MCF 10A (cell line): ENCODE measurements around the gene LRRC61. TPM values are rescaled to one million over a fixed set of nuclear protein-coding genes. Genes with fewer than 3 reads are reported as not detected.

ENCODE experiments used
- BruUV-seq: library from RNA; stranded (reverse); fragments of 400-500 nt; replicated peaks from 2 replicates; lab custom pipeline; 2021; lab: Mats Ljungman, UMichigan
- CTCF ChIA-PET: fragments of 300-600 bp; sonication (Branson Sonifier 250); formaldehyde crosslinking; extraction: SDS; loops from one replicate; lab custom pipeline; 2021; ENCODE audit warnings: antibody characterized with exemption, inconsistent platforms; lab: Yijun Ruan, JAX
- POLR2A ChIA-PET: fragments of 300-600, 350-650 bp; sonication (Branson Sonifier 250); formaldehyde crosslinking; extraction: SDS; loops from one replicate; lab custom pipeline; 2020; ENCODE audit warnings: antibody characterized with exemption, inconsistent platforms; lab: Yijun Ruan, JAX
- DNase-seq: peaks from one replicate; pipeline ENCODE4 v3.0.0-alpha.2; 2018; ENCODE audit not compliant: unreplicated experiment
- H3K27ac Mint-ChIP-seq: one replicate; pipeline ENCODE4 v1.8.0; 2022; ENCODE audit warnings: mild to moderate bottlenecking, low read depth, mixed read lengths; ENCODE audit not compliant: unreplicated experiment
- H3K27me3 Mint-ChIP-seq: one replicate; pipeline ENCODE4 v1.8.0; 2022; ENCODE audit warnings: mixed read lengths; ENCODE audit not compliant: insufficient read depth, unreplicated experiment
- H3K36me3 Mint-ChIP-seq: one replicate; pipeline ENCODE4 v1.8.0; 2022; ENCODE audit warnings: mild to moderate bottlenecking, moderate library complexity, mixed read lengths; ENCODE audit not compliant: insufficient read depth, unreplicated experiment
- H3K4me1 Mint-ChIP-seq: one replicate; pipeline ENCODE4 v1.8.0; 2022; ENCODE audit warnings: mixed read lengths; ENCODE audit not compliant: insufficient read depth, unreplicated experiment
- H3K4me3 Mint-ChIP-seq: one replicate; pipeline ENCODE4 v1.8.0; 2022; ENCODE audit warnings: mild to moderate bottlenecking, moderate library complexity, mixed read lengths; ENCODE audit not compliant: unreplicated experiment
- H3K9me3 Mint-ChIP-seq: one replicate; pipeline ENCODE4 v1.8.0; 2022; ENCODE audit warnings: mixed read lengths; ENCODE audit not compliant: unreplicated experiment
- CTCF ChIP-seq: fragments of 200-600 bp; IDR thresholded peaks from one replicate; pipeline ENCODE4 v1.8.0; 2022; ENCODE audit warnings: antibody characterized with exemption, mild to moderate bottlenecking; ENCODE audit not compliant: unreplicated experiment
- intact Hi-C: fragments of 100-400 bp; cut with micrococcal nuclease; formaldehyde crosslinking; loops from 2 replicates; pipeline ENCODE4 v1.14.1; 2022
- total RNA-seq: library from RNA; stranded (reverse); gene quantifications from 2 replicates; pipeline ENCODE4 v1.2.3, GENCODE V29; 2022

Gene LRRC61
- total RNA-seq, 1 experiment from 2014 or later = 8.4 TPM

GRCh38 chr7:150317748-150318444 lies 5.3 kb upstream of the LRRC61 start:
- TF ChIP-seq CTCF = no peak
- Mint-ChIP-seq H3K36me3 (peaks cover 7% of the 10 kb centered on the region), H3K9me3 (no peaks in the 10 kb centered on the region), H3K4me1 (peaks cover 19% of the 10 kb centered on the region), H3K4me3 (no peak overlapping the region), H3K27ac (peak overlapping the region; percentile 87), H3K27me3 (no peaks in the 10 kb centered on the region)
- ChIA-PET POLR2A (no interaction called here), CTCF (interaction anchor here (0.6 to 1.0 kb wide), 3 partner anchors 131 to 580 kb away, joined by 3 to 4 read pairs (median 3); no protein-coding TSS in a partner anchor)
- peak; percentile 44 for DNase-seq
- BruUV-seq = no TSS peak
- intact Hi-C loops = no loop called here

DNA sequence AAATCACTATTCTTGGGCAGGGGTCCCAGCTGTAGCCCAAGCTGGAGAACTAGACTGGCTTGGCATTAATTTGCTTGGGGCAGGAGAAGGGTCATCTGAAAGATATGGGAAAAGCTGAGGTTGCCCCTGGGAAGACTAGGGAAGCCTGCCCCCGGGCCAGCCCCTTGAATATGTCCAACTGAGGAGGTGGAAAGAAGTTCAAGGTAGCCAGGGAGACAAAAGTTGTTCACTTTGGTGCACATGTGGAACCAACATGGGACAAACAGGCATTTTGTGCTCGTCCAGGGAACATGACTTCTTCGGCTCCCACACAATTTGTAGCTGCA lies 1.4 kb upstream of the LRRC61 start:
- peak overlapping the region; percentile 84 for H3K4me3 Mint-ChIP-seq
- intact Hi-C loops = no loop called here
- POLR2A ChIA-PET = interaction anchor here (0.8 kb wide), 1 partner anchor 56 kb away, joined by 3 read pairs; no protein-coding TSS in a partner anchor

DNA sequence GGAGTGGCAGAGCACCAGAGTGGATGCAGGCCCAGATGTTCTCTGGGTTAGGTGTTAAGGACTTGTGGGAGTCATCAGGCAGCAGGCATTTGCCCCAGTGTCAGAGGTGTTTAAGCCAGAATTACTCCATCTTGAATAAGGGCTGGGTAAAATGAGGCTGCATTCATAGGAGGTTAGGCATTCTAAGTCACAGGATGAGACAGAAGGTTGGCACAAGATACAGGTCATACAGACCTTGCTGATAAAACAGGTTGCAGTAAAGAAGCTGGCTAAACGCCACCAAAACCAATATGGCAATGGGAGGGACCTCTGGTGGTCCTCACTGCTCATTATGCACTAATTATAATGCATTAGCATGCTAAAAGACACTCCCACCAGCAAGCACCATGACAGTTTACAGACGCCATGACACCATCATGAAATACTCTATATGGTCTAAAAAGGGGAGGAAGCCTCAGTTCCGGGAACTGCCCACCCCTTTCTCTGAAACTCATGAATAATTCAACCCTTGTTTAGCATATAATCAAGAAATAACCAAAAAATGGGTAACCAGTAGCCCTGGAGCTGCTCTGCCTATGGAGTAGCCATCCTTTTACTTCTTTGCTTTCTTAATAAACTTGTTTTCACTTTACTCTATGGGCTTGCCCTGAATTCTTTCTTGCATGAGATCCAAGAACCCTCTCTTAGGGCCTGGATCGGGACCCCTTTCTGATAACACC lies 882 bp upstream of the LRRC61 start:
- no peak for TF ChIP-seq CTCF
- intact Hi-C loops = no loop called here
- BruUV-seq = no TSS peak
- H3K4me1 Mint-ChIP-seq = peaks cover 31% of the 10 kb centered on the region
- no peak for DNase-seq
- H3K27me3 Mint-ChIP-seq = no peaks in the 10 kb centered on the region
- CTCF ChIA-PET = interaction anchor here (0.5 to 0.7 kb wide), 2 partner anchors 45 to 70 kb away, joined by 4 to 6 read pairs; no protein-coding TSS in a partner anchor
- peak overlapping the region; percentile 84 for H3K4me3 Mint-ChIP-seq
- POLR2A ChIA-PET = interaction anchor here (0.8 kb wide), 1 partner anchor 56 kb away, joined by 3 read pairs; no protein-coding TSS in a partner anchor
- H3K9me3 Mint-ChIP-seq = no peaks in the 10 kb centered on the region
- peaks cover 14% of the 10 kb centered on the region for H3K36me3 Mint-ChIP-seq
- peak overlapping the region; percentile 93 for H3K27ac Mint-ChIP-seq

More for the DNA sequence above, 1.4 kb upstream of the LRRC61 start:
- BruUV-seq = no TSS peak
- CTCF ChIA-PET = interaction anchor here (0.5 kb wide), 1 partner anchor 70 kb away, joined by 4 read pairs; no protein-coding TSS in a partner anchor
- peaks cover 9% of the 10 kb centered on the region for H3K36me3 Mint-ChIP-seq
- TF ChIP-seq CTCF = no peak
- H3K4me1 Mint-ChIP-seq = peaks cover 31% of the 10 kb centered on the region
- H3K27me3 Mint-ChIP-seq = no peaks in the 10 kb centered on the region
- no peaks in the 10 kb centered on the region for H3K9me3 Mint-ChIP-seq
- peak overlapping the region; percentile 93 for H3K27ac Mint-ChIP-seq
- no peak for DNase-seq

DNA sequence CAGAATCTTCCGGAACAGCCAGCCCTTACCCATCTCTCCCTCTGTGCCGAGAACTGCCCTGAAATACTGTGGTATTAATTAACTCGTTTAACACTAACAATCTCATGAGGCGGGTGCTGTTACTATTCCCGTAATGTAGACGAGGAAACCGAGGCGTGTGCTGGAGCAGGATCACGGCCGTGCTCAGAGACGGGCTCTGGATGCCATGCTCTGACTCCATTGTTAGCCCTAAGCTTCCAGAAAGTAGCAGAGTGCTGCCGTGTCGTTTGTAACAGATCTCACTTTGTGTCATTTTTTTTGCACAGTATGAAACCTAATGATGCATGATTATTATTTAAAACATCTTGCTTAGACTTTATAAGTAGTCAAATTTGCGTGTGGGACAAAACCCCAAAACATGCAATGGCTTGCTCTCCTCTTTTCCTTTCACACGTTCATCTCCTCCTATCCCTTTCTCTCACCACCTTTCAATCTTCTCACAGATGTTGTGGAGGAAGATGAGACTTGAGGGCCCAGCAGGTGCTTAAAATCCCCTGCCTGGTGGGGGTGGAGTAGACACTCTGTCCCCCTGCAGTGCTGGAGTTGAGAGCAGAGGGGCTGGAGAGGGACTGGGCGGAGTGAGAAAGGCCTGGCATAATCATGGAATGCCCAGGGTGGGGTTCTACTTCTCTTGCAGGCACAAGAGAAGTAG lies 672 bp downstream of the LRRC61 start:
- H3K4me1 Mint-ChIP-seq = peaks cover 24% of the 10 kb centered on the region
- no peak for TF ChIP-seq CTCF
- H3K27ac Mint-ChIP-seq = peak overlapping the region; percentile 93
- intact Hi-C loops = no loop called here
- TSS peak; percentile 47 for BruUV-seq
- H3K4me3 Mint-ChIP-seq = peak overlapping the region; percentile 84
- DNase-seq = peak; percentile 36
- ChIA-PET CTCF (no interaction called here), POLR2A (no interaction called here)
- H3K36me3 Mint-ChIP-seq = peaks cover 27% of the 10 kb centered on the region
- no peaks in the 10 kb centered on the region for H3K9me3 Mint-ChIP-seq
- H3K27me3 Mint-ChIP-seq = no peaks in the 10 kb centered on the region
